ENCODE results near the gene LGALS9. TPM values are rescaled to one million over a fixed set of nuclear protein-coding genes. Genes with fewer than 3 reads are reported as not detected.

The LGALS9 gene
- total and polyA plus RNA-seq, 2 donors (not counting 3 experiments of a cell fraction or from before 2014, with no cell fraction given) = 52.4 to 65.2 TPM

- Histone ChIP-seq H3K9ac (replicated peaks; ENCODE audit: extremely low read depth, insufficient read depth, low read length) (no peak overlapping the region), H3K9me3 (replicated peaks; ENCODE audit: control insufficient read depth, insufficient read depth, low read length) (no peaks in the 10 kb centered on the region), H3K4me3 (replicated peaks in 1 of 3; ENCODE audit: insufficient read depth in 1 of 3, low read depth in 1 of 3, low read length in 3 of 3) (no peak overlapping the region), H3K79me2 (ENCODE audit: control insufficient read depth, insufficient read depth, low read length) (no peaks in the 10 kb centered on the region), H3K27me3 (ENCODE audit: control insufficient read depth in 2 of 2, insufficient read depth in 2 of 2, low read length in 2 of 2) (no peaks in the 10 kb centered on the region), H3K27ac (ENCODE audit: insufficient read depth, low read depth, low read length) (no peak overlapping the region), H2AFZ (ENCODE audit: low read depth, low read length) (no peak overlapping the region), H3K4me1 (ENCODE audit: control insufficient read depth, extremely low read depth, insufficient read depth, low read length) (no peaks in the 10 kb centered on the region), H3K4me2 (ENCODE audit: insufficient read depth, low read length) (no peak overlapping the region), H4K20me1 (replicated peaks; ENCODE audit: control insufficient read depth, extremely low read depth, insufficient read depth, low read length) (no peaks in the 10 kb centered on the region), H3K9me1 (replicated peaks; ENCODE audit: control insufficient read depth, extremely low read depth, insufficient read depth, low read length) (no peaks in the 10 kb centered on the region), H3K36me3 (ENCODE audit: control insufficient read depth in 2 of 2, extremely low read depth in 1 of 2, insufficient read depth in 2 of 2, low read length in 2 of 2) (peaks cover 5 to 39% of the 10 kb centered on the region in 2 experiments)
- BruUV-seq (replicated peaks) = no TSS peak
- POLR2A ChIA-PET = no interaction called here
- FAIRE-seq (no peak), DNase-seq (ENCODE audit: low read depth, low spot score) (no peak)
- intact Hi-C loops (cut with micrococcal nuclease) = no loop called here
- CTCF ChIA-PET = no interaction called here
- TF ChIP-seq MYC (IDR thresholded peaks at IDR 0.05; ENCODE audit: low read depth, low read length) (no peak), POLR2AphosphoS5 (IDR thresholded peaks at IDR 0.05; ENCODE audit: insufficient read depth, low read depth, low read length) (no peak), POLR2A (IDR thresholded peaks at IDR 0.05; ENCODE audit: low read depth, low read length) (no peak), JUN (IDR thresholded peaks at IDR 0.05; ENCODE audit: borderline replicate concordance, insufficient read depth, insufficient read length, low read depth) (no peak), EZH2 (IDR thresholded peaks at IDR 0.05; ENCODE audit: borderline replicate concordance, low read depth, low read length, severe bottlenecking) (no peak), GATA2 (IDR thresholded peaks at IDR 0.05; ENCODE audit: insufficient read depth, insufficient read length, low read depth, low read length) (no peak), FOS (IDR thresholded peaks at IDR 0.05; ENCODE audit: borderline replicate concordance, insufficient read depth, low read length) (no peak)
- TF ChIP-seq, protein P1, sequence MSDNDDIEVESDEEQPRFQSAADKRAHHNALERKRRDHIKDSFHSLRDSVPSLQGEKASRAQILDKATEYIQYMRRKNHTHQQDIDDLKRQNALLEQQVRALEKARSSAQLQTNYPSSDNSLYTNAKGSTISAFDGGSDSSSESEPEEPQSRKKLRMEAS (IDR thresholded peaks at IDR 0.05; ENCODE audit: insufficient read depth, insufficient read length) = no peak
- TF ChIP-seq, protein P2, sequence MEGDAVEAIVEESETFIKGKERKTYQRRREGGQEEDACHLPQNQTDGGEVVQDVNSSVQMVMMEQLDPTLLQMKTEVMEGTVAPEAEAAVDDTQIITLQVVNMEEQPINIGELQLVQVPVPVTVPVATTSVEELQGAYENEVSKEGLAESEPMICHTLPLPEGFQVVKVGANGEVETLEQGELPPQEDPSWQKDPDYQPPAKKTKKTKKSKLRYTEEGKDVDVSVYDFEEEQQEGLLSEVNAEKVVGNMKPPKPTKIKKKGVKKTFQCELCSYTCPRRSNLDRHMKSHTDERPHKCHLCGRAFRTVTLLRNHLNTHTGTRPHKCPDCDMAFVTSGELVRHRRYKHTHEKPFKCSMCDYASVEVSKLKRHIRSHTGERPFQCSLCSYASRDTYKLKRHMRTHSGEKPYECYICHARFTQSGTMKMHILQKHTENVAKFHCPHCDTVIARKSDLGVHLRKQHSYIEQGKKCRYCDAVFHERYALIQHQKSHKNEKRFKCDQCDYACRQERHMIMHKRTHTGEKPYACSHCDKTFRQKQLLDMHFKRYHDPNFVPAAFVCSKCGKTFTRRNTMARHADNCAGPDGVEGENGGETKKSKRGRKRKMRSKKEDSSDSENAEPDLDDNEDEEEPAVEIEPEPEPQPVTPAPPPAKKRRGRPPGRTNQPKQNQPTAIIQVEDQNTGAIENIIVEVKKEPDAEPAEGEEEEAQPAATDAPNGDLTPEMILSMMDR (IDR thresholded peaks at IDR 0.05; ENCODE audit: extremely low read depth in 1 of 2, insufficient read depth in 1 of 2, low read depth in 1 of 2, low read length in 2 of 2) = no peak
- dilution Hi-C loops (cut with MboI; ENCODE audit: extremely low pct_ligation_motif_present, low sequenced_read_pairs) = no loop called here
Measured at GRCh38 chr17:27585792-27586191, 45.2 kb upstream of the LGALS9 start.

Measured in endothelial cell of umbilical vein (primary cell).